ENCODE measurements around the gene L3MBTL4.

The L3MBTL4 gene

GRCh38 chr18:5998166-5998881 lies 416.4 kb downstream of the L3MBTL4 start:
- H3K27ac ChIP-seq: no peak overlapping the region
- no peak for DNase-seq (ENCODE audit: low spot score)
- no peak for TF ChIP-seq CTCF (IDR thresholded peaks at IDR 0.05)
- H3K4me3 ChIP-seq: no peak overlapping the region

- TF ChIP-seq CTCF (IDR thresholded peaks at IDR 0.05): no peak
- DNase-seq (ENCODE audit: low spot score): no peak
- Histone ChIP-seq H3K27ac (no peak overlapping the region), H3K4me3 (no peak overlapping the region)
Observed at GRCh38 chr18:5997361-5997760, 417.4 kb downstream of the L3MBTL4 start.

- DNase-seq (ENCODE audit: low spot score): no peak
- no peak for TF ChIP-seq CTCF (IDR thresholded peaks at IDR 0.05)
- no peak overlapping the region for H3K27ac ChIP-seq
Observed at GRCh38 chr18:5995626-5996025, 419.1 kb downstream of the L3MBTL4 start.

GRCh38 chr18:5993938-5994337 lies 420.8 kb downstream of the L3MBTL4 start:
- no peak for TF ChIP-seq CTCF (IDR thresholded peaks at IDR 0.05)
- DNase-seq (ENCODE audit: low spot score): no peak
- H3K27ac ChIP-seq: no peak overlapping the region
- H3K4me3 ChIP-seq: no peak overlapping the region

More at GRCh38 chr18:5995626-5996025, 419.1 kb downstream of the L3MBTL4 start:
- H3K4me3 ChIP-seq: no peak overlapping the region

GRCh38 chr18:5992381-5992780 lies 422.3 kb downstream of the L3MBTL4 start:
- no peak for TF ChIP-seq CTCF (IDR thresholded peaks at IDR 0.05)
- H3K4me3 ChIP-seq: no peak overlapping the region
- H3K27ac ChIP-seq: no peak overlapping the region
- no peak for DNase-seq (ENCODE audit: low spot score)

GRCh38 chr18:5987249-5987648 lies 427.5 kb downstream of the L3MBTL4 start:
- no peak for DNase-seq (ENCODE audit: low spot score)
- H3K4me3 ChIP-seq: no peak overlapping the region
- TF ChIP-seq CTCF (IDR thresholded peaks at IDR 0.05): no peak
- no peak overlapping the region for H3K27ac ChIP-seq

- no peak overlapping the region for H3K27ac ChIP-seq
- TF ChIP-seq CTCF (IDR thresholded peaks at IDR 0.05): no peak
- DNase-seq (ENCODE audit: low spot score): no peak
- no peak overlapping the region for H3K4me3 ChIP-seq
Observed at GRCh38 chr18:5986257-5986931, 428.3 kb downstream of the L3MBTL4 start.

Data from coronary artery (tissue), 2 donors.